Neural crest cell (in vitro differentiated cells): ENCODE measurements around the gene USP44. TPM values are rescaled to one million over a fixed set of nuclear protein-coding genes. Genes with fewer than 3 reads are reported as not detected.

Experiments
- DNase-seq: peaks from one replicate; pipeline ENCODE4 v3.0.0; 2021; ENCODE audit warnings: low read depth, mixed read lengths, low spot score
- H3K27ac Mint-ChIP-seq: one replicate; pipeline ENCODE4 v1.8.0; 2021; ENCODE audit warnings: mild to moderate bottlenecking, mixed read lengths; ENCODE audit not compliant: unreplicated experiment
- H3K27me3 Mint-ChIP-seq: 2 replicates; pipeline ENCODE4 v1.8.0; 2021; ENCODE audit warnings: low read depth, mild to moderate bottlenecking, mixed read lengths
- H3K36me3 Mint-ChIP-seq: 2 replicates; pipeline ENCODE4 v1.8.0; 2021; ENCODE audit warnings: low read depth, mild to moderate bottlenecking, mixed read lengths
- H3K4me1 Mint-ChIP-seq: 2 replicates; pipeline ENCODE4 v1.8.0; 2021; ENCODE audit warnings: mixed read lengths
- H3K4me3 Mint-ChIP-seq: one replicate; pipeline ENCODE4 v1.8.0; 2021; ENCODE audit warnings: mild to moderate bottlenecking, mixed read lengths
- H3K9me3 Mint-ChIP-seq: 2 replicates; pipeline ENCODE4 v1.8.0; 2021; ENCODE audit warnings: mixed read lengths
- total RNA-seq: library from RNA; stranded (reverse); gene quantifications from 2 replicates; pipeline ENCODE4 v1.2.1, GENCODE V29; 2021
- TF ChIP-seq, protein P1 (sequence below): fragments of 200-600 bp; sonication (generic); conservative IDR thresholded peaks from 2 replicates; pipeline ENCODE4 v1.5.0; 2021; ENCODE audit warnings: antibody characterized with exemption, mild to moderate bottlenecking

The USP44 gene
- total RNA-seq, 1 donor from 2014 or later, result 15.5 TPM

DNA sequence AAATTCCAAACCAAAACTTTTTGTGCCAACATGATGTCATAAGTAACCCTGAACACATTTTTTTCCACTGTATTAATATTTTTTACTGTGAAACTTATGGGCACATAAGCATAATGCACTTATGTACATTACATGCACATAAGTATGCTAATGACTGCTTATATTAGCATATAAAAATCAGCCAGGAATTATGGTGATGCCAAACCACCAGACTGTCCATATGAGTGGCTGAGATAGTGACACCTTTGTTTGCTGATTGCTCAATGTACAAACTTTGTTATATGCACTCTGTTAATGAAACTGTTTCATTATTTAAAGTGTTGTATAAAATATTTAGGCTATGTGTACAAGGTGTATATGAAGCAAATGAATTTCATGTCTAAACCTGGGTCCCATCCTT, 32.3 kb downstream of the USP44 start:
- no peaks in the 10 kb centered on the region for H3K4me1 Mint-ChIP-seq
- no peaks in the 10 kb centered on the region for H3K27me3 Mint-ChIP-seq
- H3K9me3 Mint-ChIP-seq, result no peaks in the 10 kb centered on the region
- H3K36me3 Mint-ChIP-seq, result no peaks in the 10 kb centered on the region
- H3K27ac Mint-ChIP-seq, result no peak overlapping the region
- H3K4me3 Mint-ChIP-seq, result no peak overlapping the region
- TF ChIP-seq, protein P1, sequence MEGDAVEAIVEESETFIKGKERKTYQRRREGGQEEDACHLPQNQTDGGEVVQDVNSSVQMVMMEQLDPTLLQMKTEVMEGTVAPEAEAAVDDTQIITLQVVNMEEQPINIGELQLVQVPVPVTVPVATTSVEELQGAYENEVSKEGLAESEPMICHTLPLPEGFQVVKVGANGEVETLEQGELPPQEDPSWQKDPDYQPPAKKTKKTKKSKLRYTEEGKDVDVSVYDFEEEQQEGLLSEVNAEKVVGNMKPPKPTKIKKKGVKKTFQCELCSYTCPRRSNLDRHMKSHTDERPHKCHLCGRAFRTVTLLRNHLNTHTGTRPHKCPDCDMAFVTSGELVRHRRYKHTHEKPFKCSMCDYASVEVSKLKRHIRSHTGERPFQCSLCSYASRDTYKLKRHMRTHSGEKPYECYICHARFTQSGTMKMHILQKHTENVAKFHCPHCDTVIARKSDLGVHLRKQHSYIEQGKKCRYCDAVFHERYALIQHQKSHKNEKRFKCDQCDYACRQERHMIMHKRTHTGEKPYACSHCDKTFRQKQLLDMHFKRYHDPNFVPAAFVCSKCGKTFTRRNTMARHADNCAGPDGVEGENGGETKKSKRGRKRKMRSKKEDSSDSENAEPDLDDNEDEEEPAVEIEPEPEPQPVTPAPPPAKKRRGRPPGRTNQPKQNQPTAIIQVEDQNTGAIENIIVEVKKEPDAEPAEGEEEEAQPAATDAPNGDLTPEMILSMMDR, result no peak
- DNase-seq, result no peak

- TF ChIP-seq, protein P1, result no peak
- no peaks in the 10 kb centered on the region for H3K4me1 Mint-ChIP-seq
- H3K9me3 Mint-ChIP-seq, result no peaks in the 10 kb centered on the region
- no peak overlapping the region for H3K4me3 Mint-ChIP-seq
- no peaks in the 10 kb centered on the region for H3K27me3 Mint-ChIP-seq
- no peak for DNase-seq
- H3K36me3 Mint-ChIP-seq, result peaks cover 11% of the 10 kb centered on the region
- H3K27ac Mint-ChIP-seq, result no peak overlapping the region
These were observed 34.0 kb downstream of the USP44 start for GRCh38 chr12:95517246-95517645.

- Mint-ChIP-seq H3K4me3 (no peak overlapping the region), H3K27ac (no peak overlapping the region), H3K36me3 (peaks cover 15% of the 10 kb centered on the region), H3K27me3 (no peaks in the 10 kb centered on the region), H3K9me3 (no peaks in the 10 kb centered on the region), H3K4me1 (no peaks in the 10 kb centered on the region)
- DNase-seq, result no peak
- TF ChIP-seq, protein P1, result no peak
These were observed 34.5 kb downstream of the USP44 start for GRCh38 chr12:95516757-95517156.

DNA sequence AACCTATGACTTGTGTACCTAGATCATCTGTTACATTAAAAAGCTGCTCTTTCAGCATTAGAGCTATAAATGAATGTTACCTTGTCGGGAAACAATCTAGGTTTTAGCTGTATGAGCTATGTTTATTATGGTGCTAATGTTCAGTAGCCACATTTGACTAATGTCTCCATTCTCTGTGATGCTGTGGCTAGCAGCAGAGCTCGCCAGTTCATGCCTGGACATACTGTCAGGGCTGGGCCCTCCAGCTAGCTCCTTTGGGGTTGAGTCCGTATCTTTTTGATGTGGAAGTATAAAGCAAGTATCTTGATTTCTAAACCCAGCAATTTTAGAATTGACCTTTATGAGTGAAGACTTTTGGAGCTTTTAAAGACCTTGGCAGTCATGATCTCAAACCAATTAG, 36.1 kb downstream of the USP44 start:
- H3K4me3 Mint-ChIP-seq, result no peak overlapping the region
- H3K27me3 Mint-ChIP-seq, result no peaks in the 10 kb centered on the region
- H3K9me3 Mint-ChIP-seq, result no peaks in the 10 kb centered on the region
- no peaks in the 10 kb centered on the region for H3K4me1 Mint-ChIP-seq
- TF ChIP-seq, protein P1, result no peak
- H3K36me3 Mint-ChIP-seq, result peaks cover 17% of the 10 kb centered on the region
- no peak for DNase-seq
- no peak overlapping the region for H3K27ac Mint-ChIP-seq

GRCh38 chr12:95513599-95513998, 37.7 kb downstream of the USP44 start:
- H3K27ac Mint-ChIP-seq, result no peak overlapping the region
- TF ChIP-seq, protein P1, result no peak
- no peak for DNase-seq
- H3K27me3 Mint-ChIP-seq, result no peaks in the 10 kb centered on the region
- H3K4me1 Mint-ChIP-seq, result no peaks in the 10 kb centered on the region
- no peak overlapping the region for H3K4me3 Mint-ChIP-seq
- no peaks in the 10 kb centered on the region for H3K9me3 Mint-ChIP-seq
- H3K36me3 Mint-ChIP-seq, result peaks cover 18% of the 10 kb centered on the region

- Mint-ChIP-seq H3K4me1 (no peaks in the 10 kb centered on the region), H3K27ac (no peak overlapping the region), H3K4me3 (no peak overlapping the region), H3K36me3 (peaks cover 22% of the 10 kb centered on the region), H3K27me3 (no peaks in the 10 kb centered on the region), H3K9me3 (no peaks in the 10 kb centered on the region)
- DNase-seq, result no peak
- TF ChIP-seq, protein P1, result no peak
These were observed 39.3 kb downstream of the USP44 start for GRCh38 chr12:95511977-95512376.
